ENCODE data around the gene GOLGA1. TPM values are rescaled to one million over a fixed set of nuclear protein-coding genes. Genes with fewer than 3 reads are reported as not detected.
"Not testable (repeated sequence)": the region's sequence is repeated elsewhere in the genome, so short reads cannot be mapped to it uniquely, and the experiment has no call there.

Gene GOLGA1
- total RNA-seq, 2 experiments from 2014 or later = 23.4 to 26.8 TPM

DNA sequence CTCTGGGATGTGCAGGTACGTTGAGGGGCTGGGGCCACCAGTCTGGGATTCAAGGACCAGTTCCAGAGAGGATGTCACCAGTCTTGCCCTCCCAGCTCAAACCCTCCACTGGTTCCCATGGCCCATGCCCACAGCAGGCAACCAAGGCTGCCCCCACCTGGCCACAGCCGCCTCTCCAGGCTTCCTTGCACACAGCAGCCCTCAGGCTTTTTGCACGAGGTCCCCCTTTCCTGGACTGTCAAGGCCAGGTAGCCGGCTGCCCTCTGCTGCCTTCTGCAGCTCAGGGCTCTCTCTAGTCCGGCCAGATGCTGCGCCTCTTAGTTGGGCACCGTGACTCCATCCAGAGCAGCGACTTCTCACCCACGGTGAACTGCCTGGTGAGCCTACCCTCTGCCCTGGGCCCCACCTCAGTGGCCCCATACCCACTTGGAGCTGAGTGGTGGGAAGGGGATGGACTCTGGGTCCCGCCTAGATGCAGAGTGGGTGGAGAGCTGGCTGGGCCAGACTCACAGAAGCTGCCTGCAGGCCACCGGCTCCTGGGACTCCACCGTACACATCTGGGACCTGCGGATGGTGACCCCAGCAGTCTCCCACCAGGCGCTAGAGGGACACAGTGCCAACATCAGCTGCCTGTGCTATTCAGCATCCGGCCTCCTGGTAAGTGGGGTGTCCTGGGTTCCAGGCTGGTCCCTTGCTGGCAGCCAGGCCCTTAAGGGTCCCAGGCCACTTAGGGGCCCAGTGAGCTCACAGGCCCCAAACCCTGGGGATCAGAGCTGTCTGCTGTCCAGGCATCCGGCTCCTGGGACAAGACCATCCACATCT, 84.7 kb downstream of the GOLGA1 start:
- Mint-ChIP-seq H3K4me1 (peaks cover 21% of the 10 kb centered on the region), H3K27ac (no peak overlapping the region), H3K9me3 (no peaks in the 10 kb centered on the region), H3K36me3 (peaks cover 14% of the 10 kb centered on the region), H3K4me3 (no peak overlapping the region), H3K27me3 (peaks cover 6% of the 10 kb centered on the region)
- ATAC-seq (ENCODE audit: low read depth) = no peak
- DNase-seq = no peak
- POLR2A ChIA-PET = interaction anchor here (0.6 to 1.0 kb wide), 4 partner anchors 21 to 367 kb away, joined by 3 to 4 read pairs (median 4); partner anchors contain the start of gene NR6A1

DNA sequence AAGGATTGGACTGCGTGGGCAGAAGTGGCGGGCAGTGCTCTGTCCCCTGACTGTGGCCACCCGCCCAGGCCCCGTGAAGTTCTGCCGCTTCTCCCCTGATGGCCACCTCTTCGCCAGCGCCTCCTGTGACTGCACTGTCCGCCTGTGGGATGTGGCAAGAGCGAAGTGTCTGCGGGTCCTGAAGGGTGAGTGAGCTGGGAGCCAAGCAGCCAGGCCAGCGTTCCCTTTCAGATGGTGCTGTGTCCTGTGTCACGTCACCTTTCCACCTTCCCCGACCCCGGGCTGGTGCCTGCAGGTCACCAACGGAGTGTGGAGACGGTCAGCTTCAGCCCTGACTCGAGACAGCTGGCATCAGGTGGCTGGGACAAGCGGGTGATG, 85.3 kb downstream of the GOLGA1 start:
- POLR2A ChIA-PET = no interaction called here

DNA sequence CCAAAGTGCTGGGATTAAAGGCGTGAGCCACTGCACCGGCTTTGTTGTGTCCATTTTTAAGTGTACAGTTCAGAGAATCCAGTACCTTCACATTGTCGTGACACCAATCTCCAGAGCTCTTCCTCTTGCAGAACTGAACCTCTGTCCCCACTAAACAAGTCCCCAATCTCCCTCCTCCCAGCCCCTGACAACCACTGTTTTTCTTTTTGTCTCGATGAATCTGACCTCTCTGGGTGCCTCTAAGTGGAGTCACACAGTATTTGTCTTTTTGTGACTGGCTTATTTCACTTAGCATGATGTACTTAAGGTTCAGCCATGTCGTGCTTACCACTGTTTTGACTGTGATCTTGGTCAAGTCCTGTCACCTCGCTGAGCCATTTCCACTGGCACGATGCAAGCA, 86.1 kb downstream of the GOLGA1 start:
- no peak for ATAC-seq (ENCODE audit: low read depth)
- DNase-seq = no peak
- H3K4me1 Mint-ChIP-seq = peaks cover 14% of the 10 kb centered on the region
- H3K4me3 Mint-ChIP-seq = no peak overlapping the region
- no peaks in the 10 kb centered on the region for H3K9me3 Mint-ChIP-seq
- POLR2A ChIA-PET = no interaction called here
- H3K36me3 Mint-ChIP-seq = peaks cover 4% of the 10 kb centered on the region
- H3K27me3 Mint-ChIP-seq = peaks cover 16% of the 10 kb centered on the region
- H3K27ac Mint-ChIP-seq = no peak overlapping the region

More for the DNA sequence above, 85.3 kb downstream of the GOLGA1 start:
- Mint-ChIP-seq H3K27ac (no peak overlapping the region), H3K4me1 (peaks cover 21% of the 10 kb centered on the region), H3K27me3 (peaks cover 12% of the 10 kb centered on the region), H3K4me3 (no peak overlapping the region), H3K36me3 (peaks cover 10% of the 10 kb centered on the region), H3K9me3 (no peaks in the 10 kb centered on the region)
- ATAC-seq (ENCODE audit: low read depth) = no peak
- no peak for DNase-seq

DNA sequence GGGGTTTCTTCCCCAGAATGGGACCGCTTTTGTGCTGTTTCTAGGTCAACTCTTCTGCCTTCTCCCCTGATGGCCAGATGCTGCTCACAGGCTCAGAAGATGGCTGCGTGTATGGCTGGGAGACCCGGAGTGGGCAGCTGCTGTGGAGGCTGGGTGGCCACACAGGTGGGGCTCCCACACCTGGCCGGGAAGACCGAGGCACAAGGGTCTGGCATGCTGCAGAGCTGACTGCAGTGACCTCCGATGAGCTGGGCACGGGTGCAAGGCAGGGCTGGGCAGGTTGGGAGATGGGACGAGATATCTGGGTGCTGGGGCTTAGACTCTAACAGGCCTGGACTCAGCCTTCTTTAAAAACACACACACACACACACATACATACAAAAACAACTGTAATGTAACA, 86.7 kb downstream of the GOLGA1 start:
- Mint-ChIP-seq H3K27ac (no peak overlapping the region), H3K27me3 (peaks cover 20% of the 10 kb centered on the region), H3K4me1 (peaks cover 8% of the 10 kb centered on the region), H3K9me3 (no peaks in the 10 kb centered on the region), H3K36me3 (peaks cover 4% of the 10 kb centered on the region), H3K4me3 (no peak overlapping the region)
- ATAC-seq (ENCODE audit: low read depth) (no peak), DNase-seq (no peak)
- POLR2A ChIA-PET = interaction anchor here (0.6 to 3.2 kb wide), 2 partner anchors 8 to 16 kb away, joined by 3 to 17 read pairs; partner anchors contain the start of genes ARPC5L and RPL35

DNA sequence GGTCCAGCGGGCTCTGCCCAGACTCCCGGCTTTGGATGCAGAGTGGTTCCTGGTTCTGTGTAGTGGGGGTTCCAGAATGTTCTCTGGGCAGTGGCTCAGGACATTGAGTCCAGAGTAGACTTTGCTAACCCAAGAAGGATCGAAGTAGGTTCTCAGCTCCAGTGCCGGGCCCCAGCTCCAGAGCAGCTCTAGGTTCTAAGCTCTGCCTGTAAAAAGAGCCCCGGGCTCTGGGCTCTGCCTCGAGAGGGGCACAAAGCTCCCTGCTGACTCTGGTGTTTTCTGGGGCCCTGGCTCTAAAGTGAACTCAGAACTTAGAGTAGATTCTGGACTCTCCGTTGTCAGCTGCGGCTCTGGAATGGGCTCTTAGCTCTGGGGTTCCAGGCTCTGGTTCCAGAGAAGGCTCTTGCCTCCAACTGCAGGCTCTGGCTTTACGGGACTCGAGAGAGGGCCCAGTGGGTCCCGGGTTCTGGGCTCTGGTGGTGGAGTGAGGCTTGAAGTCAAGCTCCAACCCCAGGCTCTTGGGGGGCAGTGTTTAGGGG, 87.2 kb downstream of the GOLGA1 start:
- Mint-ChIP-seq H3K4me3 (no peak overlapping the region), H3K36me3 (peaks cover 4% of the 10 kb centered on the region), H3K4me1 (peaks cover 8% of the 10 kb centered on the region), H3K9me3 (no peaks in the 10 kb centered on the region), H3K27ac (no peak overlapping the region), H3K27me3 (peaks cover 20% of the 10 kb centered on the region)
- no peak for ATAC-seq (ENCODE audit: low read depth)
- POLR2A ChIA-PET = interaction anchor here (0.6 to 3.2 kb wide), 5 partner anchors 8 to 80 kb away, joined by 3 to 17 read pairs (median 5); partner anchors contain the start of genes ARPC5L and RPL35
- no peak for DNase-seq

DNA sequence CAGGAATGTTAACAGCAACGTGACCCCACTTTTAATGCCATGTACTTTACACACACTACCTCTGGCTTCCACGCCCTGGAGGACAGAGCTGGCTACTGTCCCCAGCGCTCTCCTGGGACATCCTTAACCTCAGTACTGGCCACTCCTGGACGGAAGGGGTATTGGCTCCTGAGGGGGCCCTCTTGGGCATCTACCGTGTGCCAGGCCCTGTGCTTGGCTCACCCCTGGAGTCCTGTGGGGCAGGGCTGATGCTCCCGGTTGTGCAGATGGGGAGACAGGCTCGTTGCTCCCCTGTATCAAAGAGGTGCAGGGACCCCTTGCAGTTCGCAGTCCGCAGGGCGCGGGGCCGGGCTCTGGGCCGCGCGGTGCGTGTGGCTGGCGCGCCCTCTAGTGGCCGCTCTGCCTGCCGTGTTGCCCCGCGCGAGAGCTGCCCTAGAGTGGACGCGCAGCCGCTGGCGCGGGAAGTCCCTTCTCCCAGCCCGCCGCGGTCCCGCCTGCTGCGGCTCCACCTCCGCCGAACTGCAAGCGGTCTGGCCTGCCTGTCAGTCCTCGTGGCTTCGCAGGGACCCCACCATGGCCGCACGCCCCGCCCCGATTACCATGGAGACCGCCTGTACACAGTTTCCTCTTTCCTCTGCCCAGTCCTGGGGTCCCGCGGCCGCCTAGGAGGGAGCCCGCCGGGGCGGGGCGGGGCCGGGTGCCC, 87.9 kb downstream of the GOLGA1 start, which contains the start of gene WDR38:
WDR38 (plus strand) TSS at position 632 of the 703 bp plus-strand sequence. CDS start 72 bp downstream, outside the sequence.
- POLR2A ChIA-PET = interaction anchor here (0.6 to 3.2 kb wide), 6 partner anchors 9 to 194 kb away, joined by 3 to 17 read pairs (median 4); partner anchors contain the start of genes ARPC5L and RPL35
- Mint-ChIP-seq H3K4me3 (peak within 1 kb of the TSS; percentile 65), H3K27me3 (peaks cover 25% of the 10 kb centered on the region), H3K36me3 (peaks cover 4% of the 10 kb centered on the region), H3K9me3 (no peaks in the 10 kb centered on the region), H3K27ac (no peak within 1 kb of the TSS), H3K4me1 (peaks cover 8% of the 10 kb centered on the region)
- DNase-seq (peak; percentile 88), ATAC-seq (ENCODE audit: low read depth) (peak; percentile 91)

DNA sequence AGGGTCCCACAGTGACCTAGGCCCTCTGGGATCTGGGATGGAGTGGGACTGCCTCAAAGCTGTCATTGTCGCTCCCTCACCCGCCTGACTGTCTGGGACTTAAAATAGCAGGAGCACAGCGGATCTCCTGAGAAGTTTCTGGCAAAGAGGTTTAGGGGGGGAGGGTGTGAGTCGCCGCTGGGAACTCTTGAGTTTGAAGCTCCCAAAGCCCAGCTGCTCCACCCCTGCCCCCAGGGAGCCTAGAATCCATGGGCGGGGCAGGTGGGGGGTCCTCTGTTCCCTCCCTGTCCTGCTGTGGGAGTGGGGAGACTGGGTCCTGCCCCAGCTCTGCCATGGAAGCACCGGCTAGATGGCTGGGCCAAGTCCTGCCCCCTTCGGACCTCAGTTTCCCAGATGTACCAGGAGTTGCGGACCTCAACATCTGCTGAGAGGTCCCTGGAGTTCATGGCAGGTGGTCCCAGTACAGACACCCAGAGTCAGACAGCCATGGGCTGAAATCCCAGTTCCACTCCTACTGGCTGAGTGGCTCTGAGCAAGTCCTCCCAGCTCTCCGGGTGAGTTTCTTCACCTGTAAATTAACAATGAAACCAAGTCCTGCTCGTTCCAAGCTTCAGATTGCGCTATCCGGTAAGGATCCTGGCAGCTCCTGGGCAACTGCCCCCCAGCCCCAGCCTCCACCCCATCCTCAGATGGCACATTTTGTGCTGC, 88.6 kb downstream of the GOLGA1 start:
- Mint-ChIP-seq H3K4me1 (peaks cover 8% of the 10 kb centered on the region), H3K9me3 (no peaks in the 10 kb centered on the region), H3K4me3 (peak overlapping the region; percentile 65), H3K36me3 (no peaks in the 10 kb centered on the region), H3K27ac (no peak overlapping the region), H3K27me3 (peaks cover 28% of the 10 kb centered on the region)
- DNase-seq = no peak
- ATAC-seq (ENCODE audit: low read depth) = no peak
- POLR2A ChIA-PET = interaction anchor here (0.6 to 3.2 kb wide), 5 partner anchors 10 to 193 kb away, joined by 3 to 17 read pairs (median 4); partner anchors contain the start of genes ARPC5L and RPL35

DNA sequence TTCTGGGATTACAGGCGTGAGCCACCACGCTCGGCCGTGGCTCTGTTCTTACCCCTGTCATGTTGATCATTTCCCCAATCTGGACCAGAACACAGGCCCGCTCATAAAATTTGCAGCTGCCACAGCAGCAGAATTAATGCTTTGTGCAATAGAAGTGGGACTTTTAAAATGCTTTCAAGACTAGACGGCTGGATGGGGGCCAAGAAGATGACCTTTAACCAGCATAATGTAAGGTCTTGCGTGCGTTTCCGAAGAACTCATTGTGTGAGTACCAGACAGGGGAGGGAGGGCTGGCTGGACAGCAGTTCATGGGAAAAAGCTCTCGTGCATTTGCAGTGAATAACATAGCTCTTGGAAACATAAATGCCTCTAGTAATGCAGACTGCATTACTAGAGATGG, 91.1 kb downstream of the GOLGA1 start:
- Mint-ChIP-seq H3K4me3 (no peak overlapping the region), H3K27ac (no peak overlapping the region), H3K27me3 (peaks cover 29% of the 10 kb centered on the region), H3K9me3 (no peaks in the 10 kb centered on the region), H3K36me3 (no peaks in the 10 kb centered on the region), H3K4me1 (peaks cover 8% of the 10 kb centered on the region)
- no peak for DNase-seq
- POLR2A ChIA-PET = no interaction called here
- ATAC-seq (ENCODE audit: low read depth) = no peak

DNA sequence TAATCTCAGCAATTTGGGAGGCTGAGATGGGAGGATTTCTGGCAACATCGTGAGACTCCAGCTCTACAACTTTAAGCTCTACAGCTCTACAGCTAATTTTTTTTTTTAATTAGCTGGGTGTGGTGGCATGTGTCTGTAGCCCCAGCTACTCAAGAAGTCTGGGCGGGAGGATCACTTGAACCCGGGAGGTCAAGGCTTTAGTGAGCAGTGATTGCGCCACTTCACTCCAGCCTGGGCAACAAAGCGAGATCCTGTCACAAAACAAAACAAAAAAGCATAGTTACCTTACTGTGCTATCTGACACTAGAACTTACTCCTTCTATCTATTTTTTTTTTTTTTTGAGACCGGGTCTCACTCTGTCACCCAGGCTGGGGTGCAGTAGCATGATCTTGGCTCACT, 93.9 kb downstream of the GOLGA1 start:
- Mint-ChIP-seq H3K9me3 (no peaks in the 10 kb centered on the region), H3K4me3 (no peak overlapping the region), H3K27me3 (peaks cover 27% of the 10 kb centered on the region), H3K36me3 (no peaks in the 10 kb centered on the region), H3K4me1 (peaks cover 1% of the 10 kb centered on the region), H3K27ac (no peak overlapping the region)
- DNase-seq = no peak
- ATAC-seq (ENCODE audit: low read depth) = no peak
- POLR2A ChIA-PET = interaction anchor here (0.7 kb wide), 1 partner anchor 56 kb away, joined by 4 read pairs; no protein-coding TSS in a partner anchor

DNA sequence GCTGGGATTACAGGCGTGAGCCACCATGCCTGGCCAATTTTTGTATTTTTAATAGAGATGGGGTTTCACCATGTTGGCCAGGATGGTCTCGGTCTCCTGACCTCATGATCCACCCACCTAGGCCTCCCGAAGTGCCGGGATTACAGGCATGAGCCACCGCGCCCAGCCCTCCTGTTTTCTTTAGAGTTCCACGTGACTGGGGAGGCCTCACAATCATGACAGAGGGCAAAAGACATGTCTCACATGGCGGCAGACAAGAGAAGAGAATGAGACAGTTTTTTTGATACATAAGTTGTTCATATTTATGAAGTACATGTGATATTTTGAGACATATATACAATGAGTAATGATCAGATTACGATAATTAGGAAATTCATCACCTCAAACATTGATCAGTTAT, 94.4 kb downstream of the GOLGA1 start:
- H3K27me3 Mint-ChIP-seq = peaks cover 26% of the 10 kb centered on the region
- not testable (repeated sequence) for H3K27ac Mint-ChIP-seq; H3K36me3 Mint-ChIP-seq; ATAC-seq (ENCODE audit: low read depth); H3K4me3 Mint-ChIP-seq; DNase-seq; H3K4me1 Mint-ChIP-seq; H3K9me3 Mint-ChIP-seq
- POLR2A ChIA-PET = interaction anchor here (0.7 kb wide), 1 partner anchor 57 kb away, joined by 4 read pairs; no protein-coding TSS in a partner anchor

DNA sequence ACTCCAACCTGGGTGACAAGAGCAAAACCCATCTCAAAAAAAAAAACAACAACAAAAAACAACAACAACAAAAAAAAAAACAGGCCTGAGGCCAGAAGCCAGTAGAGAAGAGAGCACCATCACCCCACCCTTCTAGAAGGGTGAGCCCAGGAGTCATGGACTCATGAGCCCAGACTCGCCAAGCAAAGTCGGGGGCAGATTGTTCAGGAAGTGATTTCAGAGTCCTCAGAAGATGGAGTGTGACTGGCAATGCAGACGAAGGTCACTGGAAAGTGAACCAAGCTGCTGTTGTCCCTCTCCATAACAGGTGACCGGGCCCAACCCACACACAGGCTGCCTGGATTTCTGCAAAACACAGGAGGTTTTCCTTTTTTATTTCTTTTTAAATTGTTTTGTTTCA, 96.6 kb downstream of the GOLGA1 start:
- Mint-ChIP-seq H3K27ac (no peak overlapping the region), H3K4me1 (no peaks in the 10 kb centered on the region), H3K36me3 (no peaks in the 10 kb centered on the region), H3K27me3 (peaks cover 9% of the 10 kb centered on the region), H3K9me3 (no peaks in the 10 kb centered on the region), H3K4me3 (no peak overlapping the region)
- POLR2A ChIA-PET = no interaction called here
- ATAC-seq (ENCODE audit: low read depth) (no peak), DNase-seq (no peak)

DNA sequence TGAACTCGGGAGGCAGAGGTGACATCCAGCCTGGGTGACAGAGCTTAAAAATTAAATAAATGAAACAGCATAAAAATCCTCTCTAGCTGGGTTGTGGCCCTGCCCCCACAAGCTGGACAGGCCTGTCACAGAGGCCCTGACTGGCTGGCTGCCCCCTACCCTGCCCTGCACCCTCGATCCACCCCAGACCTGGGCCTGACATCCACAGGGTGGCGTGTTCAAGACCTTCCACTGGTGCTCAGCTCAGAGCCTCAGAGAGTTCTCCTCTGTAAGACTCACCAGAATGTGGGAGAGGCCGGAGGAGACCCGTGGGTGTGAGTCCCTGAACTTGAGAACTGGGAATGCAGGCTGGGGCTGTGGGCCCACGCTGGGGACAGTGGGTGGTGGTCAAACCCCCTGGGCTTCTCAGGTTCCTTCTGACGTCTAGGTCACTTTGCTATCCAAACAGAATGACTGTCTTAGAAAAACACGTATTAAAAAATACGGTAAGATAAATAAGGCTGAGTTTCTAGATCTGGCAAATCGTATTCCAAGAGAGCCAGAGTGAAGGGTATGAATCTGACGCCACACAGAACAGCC, 97.3 kb downstream of the GOLGA1 start:
- Mint-ChIP-seq H3K4me3 (no peak overlapping the region), H3K9me3 (no peaks in the 10 kb centered on the region), H3K27ac (no peak overlapping the region), H3K4me1 (no peaks in the 10 kb centered on the region), H3K36me3 (no peaks in the 10 kb centered on the region), H3K27me3 (peaks cover 8% of the 10 kb centered on the region)
- POLR2A ChIA-PET = interaction anchor here (0.7 kb wide), 1 partner anchor 472 kb away, joined by 3 read pairs; no protein-coding TSS in a partner anchor
- DNase-seq (no peak), ATAC-seq (ENCODE audit: low read depth) (no peak)
